CD4-positive, alpha-beta T cell (primary cell): ENCODE data around the gene SEMA4D. TPM values are rescaled to one million over a fixed set of nuclear protein-coding genes. Genes with fewer than 3 reads are reported as not detected.

ENCODE experiments used
- ATAC-seq: fragments of 200-7000 bp; cut with Tn5 transposase; one replicate; pipeline ENCODE4 v1.10.0; 2022; ENCODE audit warnings: mild to moderate bottlenecking; ENCODE audit not compliant: poor library complexity
- CTCF ChIA-PET: fragments of 350-600 bp; sonication (Branson Sonifier 250); formaldehyde crosslinking; loops from one replicate; lab custom pipeline; 2021; ENCODE audit warnings: antibody characterized with exemption, inconsistent platforms; lab: Charles Lee
- POLR2A ChIA-PET: fragments of 350-600 bp; sonication (Branson Sonifier 250); formaldehyde crosslinking; loops from one replicate; lab custom pipeline; 2021; ENCODE audit warnings: antibody characterized with exemption, inconsistent platforms; lab: Charles Lee
- DNase-seq, 14 experiments: peaks; one replicate each; pipeline ENCODE4 v3.0.0-alpha.2; 2013 to 2020; ENCODE audit warnings: mixed read lengths in 2 of 14
- H3K27ac ChIP-seq, 2 donors: one replicate each; pipeline versions ENCODE4 v1.5.1 to v1.7.0; 2013; ENCODE audit warnings: low read length in 2 of 2, low read depth in 1 of 2, mild to moderate bottlenecking in 1 of 2
- H3K27me3 ChIP-seq, 2 experiments: 1 replicate in 1 of 2; 2 replicates in 1 of 2; pipeline versions ENCODE4 v1.6.1 to v1.7.0; 2013; ENCODE audit warnings: low read length in 2 of 2, control low read depth in 1 of 2, mild to moderate bottlenecking in 1 of 2, moderate library complexity in 1 of 2; ENCODE audit not compliant: insufficient read depth in 2 of 2, control insufficient read depth in 1 of 2
- H3K36me3 ChIP-seq: one replicate; pipeline ENCODE4 v1.6.1; 2013; ENCODE audit warnings: low read length, control low read depth; ENCODE audit not compliant: insufficient read depth
- H3K4me1 ChIP-seq: one replicate; pipeline ENCODE4 v1.6.1; 2013; ENCODE audit warnings: low read length, control low read depth; ENCODE audit not compliant: insufficient read depth
- H3K4me3 ChIP-seq: one replicate; pipeline ENCODE4 v1.5.1; 2013; ENCODE audit warnings: mild to moderate bottlenecking, low read length, moderate library complexity
- H3K9me3 ChIP-seq, 2 experiments: 1 replicate in 1 of 2; 2 replicates in 1 of 2; pipeline versions ENCODE4 v1.6.1 to v1.7.0; 2013; ENCODE audit warnings: low read length in 2 of 2, mild to moderate bottlenecking in 2 of 2, control low read depth in 1 of 2, moderate library complexity in 1 of 2; ENCODE audit not compliant: control insufficient read depth in 1 of 2, insufficient read depth in 1 of 2
- H3K27ac Mint-ChIP-seq: one replicate; pipeline ENCODE4 v1.8.0; 2020; ENCODE audit warnings: mixed read lengths
- H3K27me3 Mint-ChIP-seq: one replicate; pipeline ENCODE4 v1.8.0; 2021; ENCODE audit warnings: mixed read lengths
- H3K36me3 Mint-ChIP-seq: one replicate; pipeline ENCODE4 v1.8.0; 2021; ENCODE audit warnings: low read depth, mixed read lengths
- H3K4me1 Mint-ChIP-seq: one replicate; pipeline ENCODE4 v1.8.0; 2021; ENCODE audit warnings: low read depth, mixed read lengths
- H3K4me3 Mint-ChIP-seq: one replicate; pipeline ENCODE4 v1.8.0; 2020; ENCODE audit warnings: mild to moderate bottlenecking, mixed read lengths
- H3K9me3 Mint-ChIP-seq: one replicate; pipeline ENCODE4 v1.8.0; 2020; ENCODE audit warnings: mixed read lengths
- CTCF ChIP-seq: fragments of 200-600 bp; IDR thresholded peaks from one replicate; pipeline ENCODE4 v1.8.0; 2022; ENCODE audit warnings: antibody characterized with exemption, mild to moderate bottlenecking
- intact Hi-C, 2 experiments: fragments of 100-400 bp; cut with DNase I in 1 of 2; cut with micrococcal nuclease in 1 of 2; formaldehyde crosslinking; loops; one replicate each; pipeline versions ENCODE4 v1.15.1 to v1.9.0; 2023 to 2025; cut with DNase I, micrococcal nuclease
- total RNA-seq, 174 experiments: library from RNA in 2 of 174; stranded (reverse) in 2 of 174; gene quantifications; one replicate each; pipeline ENCODE4 v1.2.3 and lab custom pipeline; 2021 to 2026

Gene SEMA4D
- total RNA-seq, 2 experiments from 2014 or later: 399 to 430 TPM

- TF ChIP-seq CTCF: no peak
- Mint-ChIP-seq H3K27me3 (no peaks in the 10 kb centered on the region), H3K4me1 (peaks cover 12% of the 10 kb centered on the region), H3K27ac (peak overlapping the region; percentile 39), H3K36me3 (peaks cover 71% of the 10 kb centered on the region), H3K9me3 (no peaks in the 10 kb centered on the region), H3K4me3 (no peak overlapping the region)
- no peak overlapping the region for H3K4me3 ChIP-seq
- no peaks in the 10 kb centered on the region for H3K9me3 ChIP-seq
- DNase-seq: no peak
- intact Hi-C loops: no loop called here
- H3K27me3 ChIP-seq: no peaks in the 10 kb centered on the region
- ATAC-seq: no peak
- CTCF ChIA-PET: no interaction called here
- no peak overlapping the region for H3K27ac ChIP-seq
- H3K4me1 ChIP-seq: peaks cover 5% of the 10 kb centered on the region
- POLR2A ChIA-PET: no interaction called here
- peaks cover 68% of the 10 kb centered on the region for H3K36me3 ChIP-seq
Observed at GRCh38 chr9:89361031-89361430, 136.9 kb downstream of the SEMA4D start.

- peaks cover 77% of the 10 kb centered on the region for H3K36me3 Mint-ChIP-seq
- POLR2A ChIA-PET: interaction anchor here (1.8 kb wide), 1 partner anchor 14 kb away, joined by 5 read pairs; no protein-coding TSS in a partner anchor
- no peak overlapping the region for H3K4me3 Mint-ChIP-seq
- H3K27ac Mint-ChIP-seq: peak overlapping the region; percentile 39
- CTCF ChIA-PET: no interaction called here
- Histone ChIP-seq H3K9me3 (no peaks in the 10 kb centered on the region), H3K4me3 (no peak overlapping the region), H3K4me1 (peaks cover 5% of the 10 kb centered on the region), H3K27ac (no peak overlapping the region), H3K36me3 (peaks cover 74% of the 10 kb centered on the region), H3K27me3 (no peaks in the 10 kb centered on the region)
- TF ChIP-seq CTCF: no peak
- no peaks in the 10 kb centered on the region for H3K9me3 Mint-ChIP-seq
- intact Hi-C loops: no loop called here
- no peaks in the 10 kb centered on the region for H3K27me3 Mint-ChIP-seq
- DNase-seq (no peak), ATAC-seq (no peak)
- H3K4me1 Mint-ChIP-seq: peaks cover 8% of the 10 kb centered on the region
Observed at GRCh38 chr9:89360465-89360864, 137.4 kb downstream of the SEMA4D start.

GRCh38 chr9:89359751-89360261 is 138.1 kb downstream of the SEMA4D start:
- intact Hi-C loops: no loop called here
- H3K9me3 ChIP-seq: no peaks in the 10 kb centered on the region
- H3K4me1 Mint-ChIP-seq: peaks cover 11% of the 10 kb centered on the region
- H3K27me3 ChIP-seq: no peaks in the 10 kb centered on the region
- POLR2A ChIA-PET: interaction anchor here (1.8 kb wide), 1 partner anchor 15 kb away, joined by 5 read pairs; no protein-coding TSS in a partner anchor
- no peak for DNase-seq
- peaks cover 80% of the 10 kb centered on the region for H3K36me3 ChIP-seq
- CTCF ChIA-PET: interaction anchor here (1.4 kb wide), 1 partner anchor 20 kb away, joined by 3 read pairs; no protein-coding TSS in a partner anchor
- no peak for TF ChIP-seq CTCF
- ATAC-seq: no peak
- no peak overlapping the region for H3K4me3 ChIP-seq
- no peaks in the 10 kb centered on the region for H3K9me3 Mint-ChIP-seq
- peaks cover 83% of the 10 kb centered on the region for H3K36me3 Mint-ChIP-seq
- no peaks in the 10 kb centered on the region for H3K27me3 Mint-ChIP-seq
- H3K4me3 Mint-ChIP-seq: no peak overlapping the region
- H3K4me1 ChIP-seq: peaks cover 5% of the 10 kb centered on the region
- peak overlapping the region; percentile 39 for H3K27ac Mint-ChIP-seq
- H3K27ac ChIP-seq: no peak overlapping the region
